LNCAP (cell line): Measurements from ENCODE around the gene SLC1A1.

ENCODE experiments used
- CTCF ChIP-seq: fragments of 450-650 bp; IDR thresholded peaks from 2 replicates; pipeline ENCODE4 v1.5.1; 2017; ENCODE audit warnings: mild to moderate bottlenecking

SLC1A1 gene

GRCh38 chr9:4514252-4515128, 24.2 kb downstream of the SLC1A1 start:
- TF ChIP-seq CTCF, result no peak

GRCh38 chr9:4515958-4516375, 25.7 kb downstream of the SLC1A1 start:
- no peak for TF ChIP-seq CTCF

- TF ChIP-seq CTCF, result no peak
Measured at GRCh38 chr9:4517274-4517673, 27.0 kb downstream of the SLC1A1 start.

DNA sequence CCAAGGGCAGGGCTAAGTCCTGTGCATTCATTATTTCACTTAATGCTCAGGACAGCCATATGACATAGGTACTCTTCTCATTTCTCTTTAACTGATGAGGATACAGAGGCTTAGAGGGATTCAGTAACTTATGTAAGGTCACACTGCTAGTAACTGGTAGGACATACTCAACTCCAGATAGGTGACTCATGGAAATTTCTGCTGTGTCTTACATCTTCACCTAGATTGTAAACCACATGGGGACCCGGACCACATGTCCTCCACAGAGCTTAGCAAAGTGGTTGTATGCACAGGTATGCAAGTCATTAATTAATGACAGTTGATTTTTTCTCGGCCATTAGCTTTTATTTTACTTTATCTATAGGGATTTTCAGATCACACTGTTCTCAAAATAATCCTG, 29.3 kb downstream of the SLC1A1 start:
- TF ChIP-seq CTCF, result no peak

DNA sequence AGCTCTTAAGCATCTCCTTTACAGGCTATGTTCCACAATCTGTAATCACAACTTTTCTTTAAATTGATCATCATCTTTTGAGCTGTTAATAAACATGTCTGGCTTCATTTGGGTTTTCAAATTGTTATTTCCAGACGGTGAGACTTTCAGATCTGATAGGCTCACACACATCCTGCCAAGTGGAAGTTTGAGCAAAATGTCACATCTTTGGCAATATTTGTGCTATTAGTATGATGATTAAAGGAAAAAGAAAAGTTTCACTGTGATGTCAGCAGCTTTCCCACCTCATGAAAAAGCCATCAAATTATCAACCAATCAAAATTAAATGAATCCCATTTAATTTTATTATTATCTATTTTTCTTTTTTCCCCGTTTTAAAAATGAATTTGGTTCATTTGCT, 29.8 kb downstream of the SLC1A1 start:
- no peak for TF ChIP-seq CTCF

DNA sequence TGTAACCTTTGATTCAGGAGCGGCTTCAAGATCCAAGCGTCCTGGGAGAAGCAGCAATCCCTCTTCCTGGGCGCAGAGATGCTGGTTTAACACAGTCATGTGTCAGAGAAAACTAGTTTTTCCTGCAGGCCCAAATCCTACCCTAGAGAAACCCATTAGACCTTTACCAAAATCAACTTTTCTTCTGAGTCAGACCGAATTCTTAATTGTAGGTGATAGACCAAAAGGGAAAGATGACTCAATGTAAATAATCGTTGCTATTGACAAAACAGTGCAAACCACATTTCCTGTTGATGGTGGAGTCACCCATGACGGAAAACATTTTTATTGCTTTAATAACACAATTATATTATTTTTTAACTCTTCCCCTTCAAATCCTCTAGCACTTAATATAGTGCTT, 40.1 kb downstream of the SLC1A1 start:
- no peak for TF ChIP-seq CTCF

GRCh38 chr9:4537581-4537980, 47.3 kb downstream of the SLC1A1 start:
- no peak for TF ChIP-seq CTCF
